ENCODE results near the gene NOTCH4.

The NOTCH4 gene

DNA sequence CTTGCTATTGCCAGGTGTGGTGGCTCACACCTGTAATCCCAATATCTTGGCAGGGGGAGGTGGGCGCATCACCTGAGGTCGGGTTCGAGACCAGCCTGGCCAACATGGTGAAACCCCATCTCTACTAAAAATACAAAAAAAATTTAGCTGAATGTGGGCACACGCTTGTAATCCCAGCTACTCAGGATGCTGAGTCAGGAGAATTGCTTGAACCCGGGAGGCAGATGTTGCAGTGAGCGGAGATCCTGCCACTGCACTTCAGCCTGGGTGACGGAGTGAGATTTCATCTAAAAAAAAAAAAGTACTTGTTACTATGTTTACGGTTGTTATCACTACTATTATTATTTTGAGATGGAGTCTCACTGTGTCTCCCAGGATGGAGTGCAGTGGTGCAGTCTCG is 67.0 kb downstream of the NOTCH4 start:
- Histone ChIP-seq H3K27ac (ENCODE audit: low read depth, low read length) (no peak overlapping the region), H3K4me1 (ENCODE audit: control insufficient read depth, insufficient read depth, low read length) (peaks cover 9% of the 10 kb centered on the region), H3K4me3 (ENCODE audit: low read length) (no peak overlapping the region), H3K36me3 (ENCODE audit: control insufficient read depth, insufficient read depth, low read length) (peaks cover 10% of the 10 kb centered on the region), H3K9ac (ENCODE audit: low read length) (no peak overlapping the region), H3K27me3 (ENCODE audit: control insufficient read depth, insufficient read depth, low read length) (no peaks in the 10 kb centered on the region)

DNA sequence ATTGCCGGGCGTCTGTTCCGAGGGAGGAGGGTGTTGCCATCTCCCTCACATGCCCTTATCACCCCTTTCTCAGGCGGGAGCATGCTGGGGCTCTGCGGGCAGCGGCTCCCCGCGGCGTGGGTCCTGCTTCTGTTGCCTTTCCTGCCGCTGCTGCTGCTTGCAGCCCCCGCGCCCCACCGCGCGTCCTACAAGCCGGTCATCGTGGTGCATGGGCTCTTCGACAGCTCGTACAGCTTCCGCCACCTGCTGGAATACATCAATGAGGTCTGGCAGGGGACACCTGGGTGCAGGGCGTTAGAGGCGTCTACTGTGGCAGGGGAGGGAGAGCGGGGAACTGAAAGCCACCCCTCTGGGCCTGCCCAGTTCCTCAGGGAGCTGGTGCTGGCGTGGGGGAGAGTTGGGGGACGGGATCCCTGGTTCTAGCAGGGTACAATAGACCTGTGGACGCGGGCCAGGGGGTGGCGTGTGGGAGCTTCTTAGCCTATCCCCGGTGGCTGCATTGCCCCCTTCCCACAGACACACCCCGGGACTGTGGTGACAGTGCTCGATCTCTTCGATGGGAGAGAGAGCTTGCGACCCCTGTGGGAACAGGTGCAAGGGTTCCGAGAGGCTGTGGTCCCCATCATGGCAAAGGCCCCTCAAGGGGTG is 69.2 kb downstream of the NOTCH4 start:
- Histone ChIP-seq H3K4me3 (ENCODE audit: low read length) (peak overlapping the region; percentile 88), H3K27me3 (ENCODE audit: control insufficient read depth, insufficient read depth, low read length) (no peaks in the 10 kb centered on the region), H3K4me1 (ENCODE audit: control insufficient read depth, insufficient read depth, low read length) (peaks cover 17% of the 10 kb centered on the region), H3K36me3 (ENCODE audit: control insufficient read depth, insufficient read depth, low read length) (peaks cover 10% of the 10 kb centered on the region), H3K27ac (ENCODE audit: low read depth, low read length) (peak overlapping the region; percentile 91), H3K9ac (ENCODE audit: low read length) (peak overlapping the region; percentile 79)

DNA sequence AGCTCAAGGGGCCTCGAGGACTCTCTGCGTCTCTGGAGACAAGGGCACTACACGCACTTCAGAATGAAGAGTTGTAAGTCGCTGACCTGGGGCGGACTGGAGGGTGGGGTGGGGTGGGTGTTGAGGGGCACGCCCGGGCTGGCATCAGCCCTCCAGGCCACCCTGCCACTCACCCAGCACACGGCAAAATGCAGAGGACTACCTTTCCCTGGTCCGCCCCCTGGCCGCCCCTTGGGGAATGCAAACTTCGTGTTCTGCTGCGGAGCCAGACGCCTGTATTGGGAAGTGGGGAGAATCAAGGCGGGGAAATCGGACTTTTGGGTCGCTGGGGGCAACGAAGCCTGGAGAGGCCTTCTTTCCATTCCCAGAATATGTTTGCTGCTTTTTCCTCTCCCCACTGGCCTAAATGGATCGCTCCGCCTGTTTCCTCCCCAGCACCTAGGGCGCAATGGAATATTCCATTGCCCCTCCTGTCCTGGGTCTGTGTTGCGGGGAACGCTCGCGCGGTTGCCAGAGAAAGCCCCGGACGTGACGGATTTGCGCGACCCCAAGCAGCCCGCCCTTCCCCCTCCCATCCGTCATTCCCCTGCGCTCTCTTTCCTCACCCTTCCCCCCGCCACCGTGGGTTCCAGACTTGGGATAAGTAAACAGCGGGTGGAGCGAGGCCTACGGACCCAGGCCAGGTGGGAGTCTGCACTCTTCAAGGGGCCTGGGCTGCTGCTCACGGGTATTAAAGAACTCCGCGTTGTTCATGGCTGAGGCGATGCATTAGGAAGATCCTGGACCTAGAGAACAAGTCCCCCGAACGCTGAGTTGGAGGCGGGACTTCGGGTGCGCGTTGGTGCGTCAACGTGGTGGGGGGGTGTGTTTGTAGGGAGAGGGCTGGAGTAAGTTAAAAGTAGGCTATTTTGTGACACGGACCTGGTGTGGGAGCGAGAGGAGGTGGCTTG is 70.0 kb downstream of the NOTCH4 start, which contains the start of gene PPT2:
TSS of gene PPT2 (plus strand) at position 578 of the 950 bp plus-strand sequence. CDS start 454 bp downstream, outside the sequence.
- H3K4me1 ChIP-seq (ENCODE audit: control insufficient read depth, insufficient read depth, low read length) = peaks cover 17% of the 10 kb centered on the region
- H3K9ac ChIP-seq (ENCODE audit: low read length) = peak within 1 kb of the TSS; percentile 79
- no peaks in the 10 kb centered on the region for H3K27me3 ChIP-seq (ENCODE audit: control insufficient read depth, insufficient read depth, low read length)
- H3K4me3 ChIP-seq (ENCODE audit: low read length) = peak within 1 kb of the TSS; percentile 88
- peak within 1 kb of the TSS; percentile 91 for H3K27ac ChIP-seq (ENCODE audit: low read depth, low read length)
- H3K36me3 ChIP-seq (ENCODE audit: control insufficient read depth, insufficient read depth, low read length) = peaks cover 10% of the 10 kb centered on the region

DNA sequence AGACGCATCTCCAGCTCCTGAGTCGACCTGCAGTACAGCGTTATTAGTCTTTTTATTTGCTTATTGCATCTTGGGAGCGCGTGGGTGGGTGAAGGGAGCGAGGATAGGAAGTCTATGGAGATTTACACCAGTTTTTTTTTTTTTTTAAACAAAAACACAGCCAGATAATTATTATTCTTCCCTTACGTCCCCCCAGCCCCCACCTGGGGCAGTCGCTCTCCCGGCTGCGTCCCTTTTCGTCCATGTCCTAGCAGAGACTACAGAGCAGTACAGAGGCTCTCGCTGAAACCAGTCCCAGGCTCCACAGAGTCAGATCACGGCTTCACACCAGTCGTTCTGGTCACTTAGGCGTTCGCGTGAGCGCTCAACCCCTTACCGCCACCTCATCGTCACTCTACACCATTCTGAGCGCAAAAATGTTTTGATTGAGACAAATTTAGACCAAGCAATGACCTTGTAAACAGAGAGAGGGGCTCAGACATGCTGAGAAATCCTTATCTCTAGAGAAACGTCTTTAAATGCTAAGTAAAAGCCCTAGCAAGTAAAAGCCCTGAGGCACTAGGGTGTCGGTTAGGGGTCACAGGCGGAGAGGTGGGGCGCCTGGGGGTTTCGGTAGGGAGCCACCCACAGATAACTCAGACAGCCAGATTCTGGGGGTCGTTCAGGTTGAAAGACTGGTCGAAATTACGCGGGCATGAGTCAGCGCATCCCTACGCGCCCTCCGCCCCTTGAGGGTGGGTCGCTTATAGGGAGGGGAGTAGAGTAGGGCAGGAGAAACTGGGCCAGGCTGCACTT is 70.9 kb downstream of the NOTCH4 start:
- H3K4me3 ChIP-seq (ENCODE audit: low read length) = peak overlapping the region; percentile 88
- H3K36me3 ChIP-seq (ENCODE audit: control insufficient read depth, insufficient read depth, low read length) = peaks cover 6% of the 10 kb centered on the region
- peaks cover 17% of the 10 kb centered on the region for H3K4me1 ChIP-seq (ENCODE audit: control insufficient read depth, insufficient read depth, low read length)
- H3K9ac ChIP-seq (ENCODE audit: low read length) = no peak overlapping the region
- no peaks in the 10 kb centered on the region for H3K27me3 ChIP-seq (ENCODE audit: control insufficient read depth, insufficient read depth, low read length)
- H3K27ac ChIP-seq (ENCODE audit: low read depth, low read length) = peak overlapping the region; percentile 91

DNA sequence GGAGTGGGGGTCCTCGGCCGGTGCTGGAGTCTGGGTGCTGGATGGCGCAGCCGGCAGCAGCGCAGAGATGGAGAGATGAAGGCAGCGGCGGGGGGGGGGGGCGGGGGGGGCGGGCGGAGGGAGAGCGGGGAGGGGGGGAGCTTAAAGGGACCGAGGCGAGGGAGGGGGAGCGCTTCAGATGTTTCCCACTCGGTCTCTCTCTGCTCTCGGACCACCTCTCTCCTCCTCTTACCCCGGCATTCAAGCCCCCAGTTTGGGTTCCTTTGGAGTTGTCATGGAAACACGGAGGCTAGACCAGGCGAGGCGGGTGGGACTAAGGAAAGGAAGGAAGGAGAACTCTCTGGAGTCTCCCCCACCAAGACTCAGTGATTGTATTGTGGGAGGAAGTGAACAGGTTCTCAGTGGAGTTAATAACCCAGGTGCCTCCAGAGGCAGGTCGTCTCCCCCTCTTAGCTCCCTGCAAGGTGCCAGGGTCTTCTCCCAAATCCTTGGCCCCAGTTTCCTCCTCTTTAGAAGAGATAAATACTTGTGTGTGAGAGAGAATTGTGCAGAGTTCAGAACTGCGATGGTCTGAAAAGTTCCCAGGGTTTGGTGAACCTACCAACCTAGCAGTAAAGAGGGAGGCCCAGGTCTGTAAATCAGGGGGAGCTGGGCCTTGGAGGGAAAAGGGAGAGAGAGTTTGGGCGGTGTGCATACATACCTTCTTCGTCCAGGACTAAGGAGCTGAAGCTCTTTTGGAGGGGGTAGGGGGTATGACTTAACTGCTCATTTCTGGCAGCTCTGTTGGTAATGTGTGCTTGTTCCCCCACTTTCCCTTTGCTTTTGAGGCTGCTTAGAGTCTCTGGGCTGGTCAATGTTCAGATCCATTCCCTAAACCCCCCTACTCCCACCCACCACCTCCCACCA is 71.8 kb downstream of the NOTCH4 start, which contains the start of gene PRRT1:
TSS of gene PRRT1 (minus strand) at position 77 of the 906 bp plus-strand sequence. CDS start 112 bp downstream, outside the sequence.
- Histone ChIP-seq H3K9ac (ENCODE audit: low read length) (no peak within 1 kb of the TSS), H3K4me3 (ENCODE audit: low read length) (peak within 1 kb of the TSS; percentile 88), H3K27ac (ENCODE audit: low read depth, low read length) (peak within 1 kb of the TSS; percentile 91), H3K27me3 (ENCODE audit: control insufficient read depth, insufficient read depth, low read length) (peaks cover 2% of the 10 kb centered on the region), H3K36me3 (ENCODE audit: control insufficient read depth, insufficient read depth, low read length) (peaks cover 2% of the 10 kb centered on the region), H3K4me1 (ENCODE audit: control insufficient read depth, insufficient read depth, low read length) (peaks cover 17% of the 10 kb centered on the region)

DNA sequence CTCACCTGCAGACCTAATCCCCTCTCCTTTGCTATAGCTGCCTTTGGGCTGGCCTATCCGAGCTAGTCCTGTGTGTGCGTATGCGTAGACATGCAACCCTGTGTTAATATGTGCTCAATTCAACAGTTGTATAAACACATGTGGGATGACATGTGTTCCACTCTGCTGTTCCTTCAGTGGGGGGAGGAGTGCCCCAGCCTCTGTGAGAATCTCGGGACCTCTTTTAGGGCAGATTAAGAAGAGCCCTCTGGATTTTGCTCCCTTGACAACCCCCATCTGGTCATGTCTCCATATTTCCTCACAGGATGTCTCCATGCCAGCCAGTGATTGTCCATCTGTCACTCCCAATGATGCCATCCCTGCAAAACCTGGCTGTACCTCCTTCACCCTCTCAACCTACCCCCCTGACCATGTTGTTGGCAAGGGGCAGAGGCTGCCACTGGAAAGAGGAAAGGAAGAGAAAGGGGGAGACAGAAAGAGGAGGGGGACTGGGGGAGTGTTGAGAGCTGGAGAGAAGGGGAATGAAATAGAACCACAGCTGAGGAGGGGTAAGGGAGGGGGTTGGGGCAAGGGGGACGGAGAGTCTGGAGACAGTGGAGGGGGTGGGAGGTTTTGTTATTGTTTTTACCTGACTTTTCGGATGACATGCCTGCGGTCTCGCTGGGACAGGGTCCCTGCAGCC is 72.5 kb downstream of the NOTCH4 start:
- Histone ChIP-seq H3K4me3 (ENCODE audit: low read length) (peak overlapping the region; percentile 68), H3K4me1 (ENCODE audit: control insufficient read depth, insufficient read depth, low read length) (peaks cover 17% of the 10 kb centered on the region), H3K36me3 (ENCODE audit: control insufficient read depth, insufficient read depth, low read length) (peaks cover 2% of the 10 kb centered on the region), H3K27ac (ENCODE audit: low read depth, low read length) (peak overlapping the region; percentile 15), H3K9ac (ENCODE audit: low read length) (no peak overlapping the region), H3K27me3 (ENCODE audit: control insufficient read depth, insufficient read depth, low read length) (peaks cover 2% of the 10 kb centered on the region)

DNA sequence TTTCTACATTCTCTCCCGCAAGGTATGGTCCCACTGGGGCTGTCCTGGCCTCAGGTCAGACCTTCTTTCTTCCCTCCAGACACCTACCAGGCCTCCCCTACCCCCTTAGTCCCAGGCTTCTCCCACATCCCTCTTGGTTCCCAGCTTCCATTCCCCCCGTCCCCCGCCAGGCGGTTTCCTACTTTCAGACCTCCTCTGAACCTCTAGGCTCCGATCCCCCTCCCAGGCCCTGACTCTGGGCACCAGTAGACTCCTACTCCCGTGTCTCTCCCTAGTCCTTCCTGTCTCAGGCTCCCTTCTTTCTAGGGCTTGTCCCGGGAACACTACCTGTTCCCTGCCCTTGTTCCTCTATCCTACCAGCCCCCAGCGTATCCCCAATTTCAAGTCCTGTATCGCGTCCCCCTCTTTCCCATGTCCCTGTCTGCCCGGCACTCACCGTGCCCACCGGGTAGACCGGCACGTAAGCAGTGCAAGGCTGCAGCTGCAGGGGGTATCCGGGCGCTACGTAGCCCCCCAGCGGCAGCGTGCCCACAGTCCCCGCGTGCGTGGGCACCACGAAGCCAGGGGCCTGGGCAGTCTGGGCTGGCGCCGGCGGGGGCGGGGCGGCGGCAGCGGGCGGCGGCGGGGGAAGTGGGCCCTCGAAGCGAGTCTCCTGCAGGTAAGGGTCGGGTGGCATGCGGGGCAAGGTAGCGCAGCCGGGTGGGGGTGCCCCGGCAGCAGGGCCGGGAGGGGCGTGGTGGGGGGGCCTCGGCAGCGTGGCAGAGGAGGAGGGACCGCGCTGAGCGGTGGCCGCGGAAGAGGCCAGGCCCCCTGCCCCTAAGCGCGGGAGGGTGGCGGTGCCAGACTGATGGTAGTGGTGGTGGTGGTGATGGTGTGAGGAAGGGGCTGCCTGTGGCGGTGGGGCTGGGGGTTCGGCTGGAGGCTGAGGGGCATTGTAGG is 73.7 kb downstream of the NOTCH4 start:
- peaks cover 14% of the 10 kb centered on the region for H3K4me1 ChIP-seq (ENCODE audit: control insufficient read depth, insufficient read depth, low read length)
- H3K9ac ChIP-seq (ENCODE audit: low read length) = no peak overlapping the region
- H3K27me3 ChIP-seq (ENCODE audit: control insufficient read depth, insufficient read depth, low read length) = peaks cover 2% of the 10 kb centered on the region
- H3K36me3 ChIP-seq (ENCODE audit: control insufficient read depth, insufficient read depth, low read length) = peaks cover 2% of the 10 kb centered on the region
- no peak overlapping the region for H3K27ac ChIP-seq (ENCODE audit: low read depth, low read length)
- peak overlapping the region; percentile 68 for H3K4me3 ChIP-seq (ENCODE audit: low read length)

DNA sequence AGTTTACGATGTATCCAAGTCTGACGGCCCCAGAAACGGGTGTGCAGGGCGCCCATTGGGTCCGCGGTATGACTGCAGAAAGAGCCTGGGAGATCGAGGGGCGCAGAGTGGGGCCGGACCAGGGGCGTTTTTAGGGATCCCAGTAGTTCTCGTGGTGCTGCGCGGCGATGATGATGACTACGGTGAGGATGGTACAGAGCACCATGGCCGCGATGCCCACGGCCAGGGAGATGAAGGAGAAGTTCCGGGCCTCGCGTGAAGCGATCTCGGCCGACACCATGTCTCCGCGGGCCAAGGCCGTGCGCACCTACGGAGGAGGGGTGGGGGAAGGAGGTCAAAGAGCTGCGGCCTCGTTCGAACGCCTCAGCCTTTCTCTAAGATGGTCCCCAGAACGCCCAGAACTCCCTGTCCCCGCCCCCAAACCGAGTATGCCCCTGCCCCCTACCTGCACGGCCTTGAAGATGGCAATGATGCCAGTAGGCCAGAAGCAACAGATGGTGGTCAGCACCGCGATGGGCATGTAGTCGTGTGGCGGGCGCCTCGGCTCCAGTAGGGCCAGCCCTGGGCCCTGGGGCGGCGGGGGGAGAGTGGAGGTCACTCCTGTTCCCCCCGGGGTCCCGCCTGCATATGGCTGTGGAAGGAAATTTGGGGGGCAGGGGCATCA is 74.6 kb downstream of the NOTCH4 start:
- H3K36me3 ChIP-seq (ENCODE audit: control insufficient read depth, insufficient read depth, low read length) = peaks cover 2% of the 10 kb centered on the region
- no peak overlapping the region for H3K27ac ChIP-seq (ENCODE audit: low read depth, low read length)
- no peak overlapping the region for H3K4me3 ChIP-seq (ENCODE audit: low read length)
- no peak overlapping the region for H3K9ac ChIP-seq (ENCODE audit: low read length)
- H3K27me3 ChIP-seq (ENCODE audit: control insufficient read depth, insufficient read depth, low read length) = peaks cover 2% of the 10 kb centered on the region
- H3K4me1 ChIP-seq (ENCODE audit: control insufficient read depth, insufficient read depth, low read length) = peaks cover 12% of the 10 kb centered on the region

DNA sequence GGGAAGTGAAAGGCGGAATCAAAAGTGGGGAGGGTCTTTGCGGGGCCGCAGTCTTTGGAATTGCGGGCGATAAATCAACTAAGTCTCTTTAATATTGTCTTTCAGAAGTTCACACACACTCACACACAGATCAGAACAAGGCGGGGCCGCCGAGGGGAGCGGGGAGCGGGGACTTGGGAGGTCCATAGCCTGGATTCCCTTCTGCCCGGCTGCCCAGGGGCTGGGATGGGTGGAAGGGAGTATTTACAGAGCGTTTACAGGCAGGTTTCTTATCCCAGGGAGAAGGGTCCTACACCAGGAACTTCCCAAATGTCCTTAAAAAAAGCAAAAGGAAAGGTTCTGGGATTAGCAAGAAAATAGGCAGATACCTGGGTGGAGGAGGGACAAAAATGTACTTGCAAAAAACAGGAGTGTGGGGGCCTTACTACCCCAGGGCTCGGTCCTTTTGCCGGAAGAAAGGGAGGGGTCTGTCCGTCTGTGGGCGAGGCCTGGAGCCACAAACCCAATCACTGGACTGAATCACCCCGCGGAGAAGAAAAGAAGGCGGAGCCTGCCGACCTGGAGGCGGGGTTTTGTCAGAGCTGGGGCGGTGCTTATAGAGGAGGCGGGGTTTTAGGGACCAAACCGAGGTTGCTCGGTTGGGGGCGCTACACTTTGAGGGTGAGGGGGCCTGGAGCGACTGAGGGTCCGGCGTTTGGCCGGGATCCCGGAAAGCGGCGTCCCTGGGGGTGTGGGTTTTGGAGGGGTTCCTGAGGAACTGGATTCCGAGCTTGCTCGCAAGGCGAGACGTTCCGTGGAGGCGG is 75.4 kb downstream of the NOTCH4 start:
- no peak overlapping the region for H3K9ac ChIP-seq (ENCODE audit: low read length)
- no peak overlapping the region for H3K27ac ChIP-seq (ENCODE audit: low read depth, low read length)
- H3K27me3 ChIP-seq (ENCODE audit: control insufficient read depth, insufficient read depth, low read length) = peaks cover 2% of the 10 kb centered on the region
- peak overlapping the region; percentile 18 for H3K4me3 ChIP-seq (ENCODE audit: low read length)
- H3K36me3 ChIP-seq (ENCODE audit: control insufficient read depth, insufficient read depth, low read length) = peaks cover 2% of the 10 kb centered on the region
- peaks cover 12% of the 10 kb centered on the region for H3K4me1 ChIP-seq (ENCODE audit: control insufficient read depth, insufficient read depth, low read length)

Measured in rectal smooth muscle tissue (tissue), 1 donor.